DMS53 treated with DMSO at 0.1 percent for 48 hours (cell line): ENCODE results near the gene PGA3.
"Not testable (repeated sequence)": the region's sequence is repeated elsewhere in the genome, so short reads cannot be mapped to it uniquely, and the experiment has no call there.

Source experiments
- DNase-seq: peaks from one replicate; lab custom pipeline; 2025; ENCODE audit not compliant: unreplicated experiment; lab: John Stamatoyannopoulos, UW

PGA3 gene

GRCh38 chr11:61202950-61203746 lies at the start of gene PGA3:
TSS of gene PGA3 (plus strand) at chr11:61203515. CDS start at chr11:61203565, 50 bp downstream.
- DNase-seq = not testable (repeated sequence)

GRCh38 chr11:61153593-61154095 lies 49.7 kb upstream of the PGA3 start:
- no peak for DNase-seq

GRCh38 chr11:61154528-61154927 lies 48.8 kb upstream of the PGA3 start:
- DNase-seq = no peak

GRCh38 chr11:61155312-61155711 lies 48.0 kb upstream of the PGA3 start:
- DNase-seq = no peak

GRCh38 chr11:61155741-61156140 lies 47.6 kb upstream of the PGA3 start:
- DNase-seq = no peak

- no peak for DNase-seq
These were observed 45.6 kb upstream of the PGA3 start for GRCh38 chr11:61157743-61158142.

GRCh38 chr11:61158691-61159381 lies 44.5 kb upstream of the PGA3 start:
- no peak for DNase-seq

GRCh38 chr11:61160487-61161189 lies 42.7 kb upstream of the PGA3 start:
- DNase-seq = no peak

GRCh38 chr11:61161190-61162091 lies 41.9 kb upstream of the PGA3 start, which contains the start of gene VPS37C:
TSS of gene VPS37C (minus strand) at chr11:61161426. CDS start at chr11:61138829, 22,597 bp downstream.
- peak; percentile 65 for DNase-seq

- no peak for DNase-seq
These were observed 41.0 kb upstream of the PGA3 start for GRCh38 chr11:61162092-61162941.

- DNase-seq = no peak
These were observed 40.3 kb upstream of the PGA3 start for GRCh38 chr11:61163021-61163420.

- DNase-seq = no peak
These were observed 39.4 kb upstream of the PGA3 start for GRCh38 chr11:61163714-61164605.

GRCh38 chr11:61164606-61165424 lies 38.5 kb upstream of the PGA3 start:
- peak; percentile 89 for DNase-seq

GRCh38 chr11:61165785-61166184 lies 37.5 kb upstream of the PGA3 start:
- not testable (repeated sequence) for DNase-seq

- DNase-seq = not testable (repeated sequence)
These were observed 37.0 kb upstream of the PGA3 start for GRCh38 chr11:61166331-61166730.

- no peak for DNase-seq
These were observed 35.1 kb upstream of the PGA3 start for GRCh38 chr11:61168042-61168688.

- no peak for DNase-seq
These were observed 34.5 kb upstream of the PGA3 start for GRCh38 chr11:61168800-61169199.
